ENCODE results near the gene IFT43. TPM values are rescaled to one million over a fixed set of nuclear protein-coding genes. Genes with fewer than 3 reads are reported as not detected.

The IFT43 gene
- total RNA-seq, 1 experiment from 2014 or later = 17.5 TPM

GRCh38 chr14:76125511-76125910 lies 139.9 kb downstream of the IFT43 start (continued):
- TF ChIP-seq, protein P1, sequence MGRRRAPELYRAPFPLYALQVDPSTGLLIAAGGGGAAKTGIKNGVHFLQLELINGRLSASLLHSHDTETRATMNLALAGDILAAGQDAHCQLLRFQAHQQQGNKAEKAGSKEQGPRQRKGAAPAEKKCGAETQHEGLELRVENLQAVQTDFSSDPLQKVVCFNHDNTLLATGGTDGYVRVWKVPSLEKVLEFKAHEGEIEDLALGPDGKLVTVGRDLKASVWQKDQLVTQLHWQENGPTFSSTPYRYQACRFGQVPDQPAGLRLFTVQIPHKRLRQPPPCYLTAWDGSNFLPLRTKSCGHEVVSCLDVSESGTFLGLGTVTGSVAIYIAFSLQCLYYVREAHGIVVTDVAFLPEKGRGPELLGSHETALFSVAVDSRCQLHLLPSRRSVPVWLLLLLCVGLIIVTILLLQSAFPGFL (CRISPR knock-in tag; IDR thresholded peaks at IDR 0.05; ENCODE audit: borderline replicate concordance) = no peak
- TF ChIP-seq GRHL2 (CRISPR knock-in tag; IDR thresholded peaks at IDR 0.05; ENCODE audit: insufficient replicate concordance, severe bottlenecking) = no peak
- TF ChIP-seq, protein P2, sequence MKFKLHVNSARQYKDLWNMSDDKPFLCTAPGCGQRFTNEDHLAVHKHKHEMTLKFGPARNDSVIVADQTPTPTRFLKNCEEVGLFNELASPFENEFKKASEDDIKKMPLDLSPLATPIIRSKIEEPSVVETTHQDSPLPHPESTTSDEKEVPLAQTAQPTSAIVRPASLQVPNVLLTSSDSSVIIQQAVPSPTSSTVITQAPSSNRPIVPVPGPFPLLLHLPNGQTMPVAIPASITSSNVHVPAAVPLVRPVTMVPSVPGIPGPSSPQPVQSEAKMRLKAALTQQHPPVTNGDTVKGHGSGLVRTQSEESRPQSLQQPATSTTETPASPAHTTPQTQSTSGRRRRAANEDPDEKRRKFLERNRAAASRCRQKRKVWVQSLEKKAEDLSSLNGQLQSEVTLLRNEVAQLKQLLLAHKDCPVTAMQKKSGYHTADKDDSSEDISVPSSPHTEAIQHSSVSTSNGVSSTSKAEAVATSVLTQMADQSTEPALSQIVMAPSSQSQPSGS (CRISPR knock-in tag; IDR thresholded peaks at IDR 0.05; ENCODE audit: borderline replicate concordance, low read depth) = no peak
- TF ChIP-seq, protein P3, sequence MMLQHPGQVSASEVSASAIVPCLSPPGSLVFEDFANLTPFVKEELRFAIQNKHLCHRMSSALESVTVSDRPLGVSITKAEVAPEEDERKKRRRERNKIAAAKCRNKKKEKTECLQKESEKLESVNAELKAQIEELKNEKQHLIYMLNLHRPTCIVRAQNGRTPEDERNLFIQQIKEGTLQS (CRISPR knock-in tag; conservative IDR thresholded peaks at IDR 0.05) = no peak
- TF ChIP-seq, protein P4, sequence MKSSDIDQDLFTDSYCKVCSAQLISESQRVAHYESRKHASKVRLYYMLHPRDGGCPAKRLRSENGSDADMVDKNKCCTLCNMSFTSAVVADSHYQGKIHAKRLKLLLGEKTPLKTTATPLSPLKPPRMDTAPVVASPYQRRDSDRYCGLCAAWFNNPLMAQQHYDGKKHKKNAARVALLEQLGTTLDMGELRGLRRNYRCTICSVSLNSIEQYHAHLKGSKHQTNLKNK (CRISPR knock-in tag; IDR thresholded peaks at IDR 0.05) = no peak
- TF ChIP-seq SP1 (CRISPR knock-in tag; conservative IDR thresholded peaks at IDR 0.05) = no peak
- TF ChIP-seq KAT7 (CRISPR knock-in tag; IDR thresholded peaks at IDR 0.05; ENCODE audit: borderline replicate concordance) = no peak
- no peak for TF ChIP-seq SMAD3 (CRISPR knock-in tag; IDR thresholded peaks at IDR 0.05; ENCODE audit: borderline replicate concordance)
- no peak for TF ChIP-seq ZNF416 (CRISPR knock-in tag; IDR thresholded peaks at IDR 0.05)

GRCh38 chr14:76126076-76126475 lies 140.5 kb downstream of the IFT43 start:
- H3K4me1 Mint-ChIP-seq = peaks cover 22% of the 10 kb centered on the region
- TF ChIP-seq GABPB1 (CRISPR knock-in tag; IDR thresholded peaks at IDR 0.05) = no peak
- TF ChIP-seq, protein P5, sequence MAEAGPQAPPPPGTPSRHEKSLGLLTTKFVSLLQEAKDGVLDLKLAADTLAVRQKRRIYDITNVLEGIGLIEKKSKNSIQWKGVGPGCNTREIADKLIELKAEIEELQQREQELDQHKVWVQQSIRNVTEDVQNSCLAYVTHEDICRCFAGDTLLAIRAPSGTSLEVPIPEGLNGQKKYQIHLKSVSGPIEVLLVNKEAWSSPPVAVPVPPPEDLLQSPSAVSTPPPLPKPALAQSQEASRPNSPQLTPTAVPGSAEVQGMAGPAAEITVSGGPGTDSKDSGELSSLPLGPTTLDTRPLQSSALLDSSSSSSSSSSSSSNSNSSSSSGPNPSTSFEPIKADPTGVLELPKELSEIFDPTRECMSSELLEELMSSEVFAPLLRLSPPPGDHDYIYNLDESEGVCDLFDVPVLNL (CRISPR knock-in tag; IDR thresholded peaks at IDR 0.05; ENCODE audit: borderline replicate concordance, low read depth) = no peak
- TF ChIP-seq CREB1 (CRISPR knock-in tag; IDR thresholded peaks at IDR 0.05) = no peak
- peaks cover 13% of the 10 kb centered on the region for H3K27me3 Mint-ChIP-seq (ENCODE audit: low read depth)
- no peak for DNase-seq (ENCODE audit: low spot score)
- ATAC-seq = no peak
- no peak overlapping the region for H3K27ac Mint-ChIP-seq
- ChIA-PET POLR2A (no interaction called here), CTCF (no interaction called here)
- no peaks in the 10 kb centered on the region for H3K36me3 Mint-ChIP-seq
- no peak overlapping the region for H3K4me3 Mint-ChIP-seq
- H3K9me3 Mint-ChIP-seq = peaks cover 12% of the 10 kb centered on the region

- H3K4me3 Mint-ChIP-seq = no peak overlapping the region
- no peaks in the 10 kb centered on the region for H3K36me3 Mint-ChIP-seq
- ChIA-PET CTCF (interaction anchor here (1.2 kb wide), 1 partner anchor 15 kb away, joined by 3 read pairs; no protein-coding TSS in a partner anchor), POLR2A (no interaction called here)
- no peak overlapping the region for H3K27ac Mint-ChIP-seq
- DNase-seq (ENCODE audit: low spot score) (no peak), ATAC-seq (no peak)
- peaks cover 12% of the 10 kb centered on the region for H3K9me3 Mint-ChIP-seq
- H3K4me1 Mint-ChIP-seq = peaks cover 8% of the 10 kb centered on the region
- H3K27me3 Mint-ChIP-seq (ENCODE audit: low read depth) = peaks cover 45% of the 10 kb centered on the region
- TF ChIP-seq GRHL2 (CRISPR knock-in tag; IDR thresholded peaks at IDR 0.05; ENCODE audit: insufficient replicate concordance, severe bottlenecking) (no peak), NFE2L1 (CRISPR knock-in tag; IDR thresholded peaks at IDR 0.05) (no peak), KAT7 (CRISPR knock-in tag; IDR thresholded peaks at IDR 0.05; ENCODE audit: borderline replicate concordance) (no peak), JUN (CRISPR knock-in tag; IDR thresholded peaks at IDR 0.05) (no peak), ZNF121 (CRISPR knock-in tag; IDR thresholded peaks at IDR 0.05) (no peak), MXD4 (CRISPR knock-in tag; IDR thresholded peaks at IDR 0.05; ENCODE audit: borderline replicate concordance) (no peak), ETV6 (CRISPR knock-in tag; IDR thresholded peaks at IDR 0.05) (no peak), PRRX2 (CRISPR knock-in tag; IDR thresholded peaks at IDR 0.05) (no peak), SP1 (CRISPR knock-in tag; conservative IDR thresholded peaks at IDR 0.05) (no peak), MYBL2 (CRISPR knock-in tag; IDR thresholded peaks at IDR 0.05) (no peak), NFATC4 (CRISPR knock-in tag; IDR thresholded peaks at IDR 0.05) (no peak)
- TF ChIP-seq, protein P3 (CRISPR knock-in tag; conservative IDR thresholded peaks at IDR 0.05) = no peak
- TF ChIP-seq, protein P6, sequence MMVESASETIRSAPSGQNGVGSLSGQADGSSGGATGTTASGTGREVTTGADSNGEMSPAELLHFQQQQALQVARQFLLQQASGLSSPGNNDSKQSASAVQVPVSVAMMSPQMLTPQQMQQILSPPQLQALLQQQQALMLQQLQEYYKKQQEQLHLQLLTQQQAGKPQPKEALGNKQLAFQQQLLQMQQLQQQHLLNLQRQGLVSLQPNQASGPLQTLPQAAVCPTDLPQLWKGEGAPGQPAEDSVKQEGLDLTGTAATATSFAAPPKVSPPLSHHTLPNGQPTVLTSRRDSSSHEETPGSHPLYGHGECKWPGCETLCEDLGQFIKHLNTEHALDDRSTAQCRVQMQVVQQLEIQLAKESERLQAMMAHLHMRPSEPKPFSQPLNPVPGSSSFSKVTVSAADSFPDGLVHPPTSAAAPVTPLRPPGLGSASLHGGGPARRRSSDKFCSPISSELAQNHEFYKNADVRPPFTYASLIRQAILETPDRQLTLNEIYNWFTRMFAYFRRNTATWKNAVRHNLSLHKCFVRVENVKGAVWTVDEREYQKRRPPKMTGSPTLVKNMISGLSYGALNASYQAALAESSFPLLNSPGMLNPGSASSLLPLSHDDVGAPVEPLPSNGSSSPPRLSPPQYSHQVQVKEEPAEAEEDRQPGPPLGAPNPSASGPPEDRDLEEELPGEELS (CRISPR knock-in tag; IDR thresholded peaks at IDR 0.05) = no peak
- TF ChIP-seq, protein P7, sequence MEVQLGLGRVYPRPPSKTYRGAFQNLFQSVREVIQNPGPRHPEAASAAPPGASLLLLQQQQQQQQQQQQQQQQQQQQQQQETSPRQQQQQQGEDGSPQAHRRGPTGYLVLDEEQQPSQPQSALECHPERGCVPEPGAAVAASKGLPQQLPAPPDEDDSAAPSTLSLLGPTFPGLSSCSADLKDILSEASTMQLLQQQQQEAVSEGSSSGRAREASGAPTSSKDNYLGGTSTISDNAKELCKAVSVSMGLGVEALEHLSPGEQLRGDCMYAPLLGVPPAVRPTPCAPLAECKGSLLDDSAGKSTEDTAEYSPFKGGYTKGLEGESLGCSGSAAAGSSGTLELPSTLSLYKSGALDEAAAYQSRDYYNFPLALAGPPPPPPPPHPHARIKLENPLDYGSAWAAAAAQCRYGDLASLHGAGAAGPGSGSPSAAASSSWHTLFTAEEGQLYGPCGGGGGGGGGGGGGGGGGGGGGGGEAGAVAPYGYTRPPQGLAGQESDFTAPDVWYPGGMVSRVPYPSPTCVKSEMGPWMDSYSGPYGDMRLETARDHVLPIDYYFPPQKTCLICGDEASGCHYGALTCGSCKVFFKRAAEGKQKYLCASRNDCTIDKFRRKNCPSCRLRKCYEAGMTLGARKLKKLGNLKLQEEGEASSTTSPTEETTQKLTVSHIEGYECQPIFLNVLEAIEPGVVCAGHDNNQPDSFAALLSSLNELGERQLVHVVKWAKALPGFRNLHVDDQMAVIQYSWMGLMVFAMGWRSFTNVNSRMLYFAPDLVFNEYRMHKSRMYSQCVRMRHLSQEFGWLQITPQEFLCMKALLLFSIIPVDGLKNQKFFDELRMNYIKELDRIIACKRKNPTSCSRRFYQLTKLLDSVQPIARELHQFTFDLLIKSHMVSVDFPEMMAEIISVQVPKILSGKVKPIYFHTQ (CRISPR knock-in tag; IDR thresholded peaks at IDR 0.05) = no peak
Observed at GRCh38 chr14:76129851-76130576, 144.5 kb downstream of the IFT43 start.
